COLO829 (cell line): Measurements from ENCODE around the gene SUSD6.

Experiments used
- DNase-seq: peaks from one replicate; pipeline ENCODE4 v3.0.0; 2012; ENCODE audit warnings: low spot score

SUSD6 gene

DNA sequence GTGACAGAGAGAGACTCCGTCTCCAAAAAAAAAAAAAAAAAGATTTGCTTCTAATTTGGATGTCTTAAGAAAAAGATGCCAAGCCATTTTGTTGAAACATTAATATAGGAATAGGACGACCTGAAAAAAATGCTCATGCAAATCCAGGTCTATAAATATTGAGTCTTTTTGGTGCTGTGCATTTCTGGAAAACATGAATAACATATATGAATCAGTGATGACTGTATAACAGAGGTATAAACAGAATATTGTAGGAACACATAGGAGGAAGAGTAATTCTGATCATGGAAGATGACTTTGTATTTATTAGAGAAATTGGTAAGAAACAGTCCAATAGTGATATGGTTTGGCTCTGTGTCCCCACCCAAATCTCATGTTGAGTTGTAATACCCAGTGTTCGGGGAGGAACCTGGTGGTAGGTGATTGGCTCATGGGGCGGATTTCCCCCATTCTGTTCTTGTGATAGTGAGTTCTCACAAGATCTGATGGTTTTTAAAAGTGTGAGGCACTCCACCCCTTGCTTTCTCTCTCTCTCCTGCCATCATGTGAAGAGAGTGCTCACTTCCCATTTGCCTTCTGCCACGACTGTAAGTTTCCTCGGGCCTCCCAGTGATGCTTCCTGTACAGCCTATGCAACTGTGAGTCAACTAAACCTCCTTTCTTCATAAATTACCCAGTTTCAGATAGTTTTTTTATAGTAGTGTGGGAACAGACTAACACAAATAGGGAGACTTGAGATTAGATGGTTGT, 152.5 kb downstream of the SUSD6 start:
- no peak for DNase-seq
